Omental fat pad (tissue), 4 donors: ENCODE results near the gene IRS2. TPM values are rescaled to one million over a fixed set of nuclear protein-coding genes. Genes with fewer than 3 reads are reported as not detected.

Source experiments
- ATAC-seq: fragments of 150-250 bp; one replicate; pipeline ENCODE4 v1.9.1; 2016; ENCODE audit warnings: mild to moderate bottlenecking, moderate library complexity; ENCODE audit not compliant: low FRiP score
- DNase-seq: peaks from one replicate; pipeline ENCODE4 v3.0.0-alpha.2; 2019; ENCODE audit warnings: low spot score
- CTCF ChIP-seq, 3 donors: fragments of 450-650 bp; IDR thresholded peaks; one replicate each; pipeline ENCODE4 v1.5.1; 2016 to 2017; ENCODE audit warnings: antibody characterized with exemption in 3 of 3, mild to moderate bottlenecking in 3 of 3, moderate library complexity in 2 of 3
- total RNA-seq, 4 donors: library from RNA; depleted of rRNA; stranded (reverse); fragments of >200 nt; gene quantifications; one replicate each; pipeline ENCODE4 v1.1.0, GENCODE V29; 2016

The IRS2 gene
- total RNA-seq, 4 donors from 2014 or later: 25.2 to 70.9 (median 34.2) TPM

GRCh38 chr13:109704771-109705635, 81.4 kb downstream of the IRS2 start:
- ATAC-seq (peak; percentile 89), DNase-seq (no peak)
- TF ChIP-seq CTCF (IDR thresholded peaks at IDR 0.05): no peak

DNA sequence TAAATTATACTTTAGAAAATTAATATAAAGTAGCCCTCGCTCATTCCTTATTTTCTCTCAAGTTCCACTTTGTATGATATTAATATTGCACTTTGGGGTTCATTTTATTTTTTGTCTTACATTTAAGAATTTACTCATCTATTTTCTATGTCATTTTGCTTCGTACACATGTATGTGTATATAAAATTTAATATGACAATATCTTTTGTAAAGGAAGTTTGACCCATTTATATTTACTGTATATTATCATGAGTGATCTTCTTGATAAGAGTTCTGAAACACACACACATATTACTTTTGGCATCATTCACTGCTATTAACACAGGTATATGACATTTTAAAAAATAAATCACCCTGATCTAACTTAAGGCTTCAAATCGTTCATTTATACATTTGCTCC, 83.1 kb downstream of the IRS2 start:
- no peak for ATAC-seq
- no peak for TF ChIP-seq CTCF (IDR thresholded peaks at IDR 0.05)

More for the DNA sequence above, 83.1 kb downstream of the IRS2 start:
- no peak for DNase-seq
